ENCODE data around the gene ZYX.

DNA sequence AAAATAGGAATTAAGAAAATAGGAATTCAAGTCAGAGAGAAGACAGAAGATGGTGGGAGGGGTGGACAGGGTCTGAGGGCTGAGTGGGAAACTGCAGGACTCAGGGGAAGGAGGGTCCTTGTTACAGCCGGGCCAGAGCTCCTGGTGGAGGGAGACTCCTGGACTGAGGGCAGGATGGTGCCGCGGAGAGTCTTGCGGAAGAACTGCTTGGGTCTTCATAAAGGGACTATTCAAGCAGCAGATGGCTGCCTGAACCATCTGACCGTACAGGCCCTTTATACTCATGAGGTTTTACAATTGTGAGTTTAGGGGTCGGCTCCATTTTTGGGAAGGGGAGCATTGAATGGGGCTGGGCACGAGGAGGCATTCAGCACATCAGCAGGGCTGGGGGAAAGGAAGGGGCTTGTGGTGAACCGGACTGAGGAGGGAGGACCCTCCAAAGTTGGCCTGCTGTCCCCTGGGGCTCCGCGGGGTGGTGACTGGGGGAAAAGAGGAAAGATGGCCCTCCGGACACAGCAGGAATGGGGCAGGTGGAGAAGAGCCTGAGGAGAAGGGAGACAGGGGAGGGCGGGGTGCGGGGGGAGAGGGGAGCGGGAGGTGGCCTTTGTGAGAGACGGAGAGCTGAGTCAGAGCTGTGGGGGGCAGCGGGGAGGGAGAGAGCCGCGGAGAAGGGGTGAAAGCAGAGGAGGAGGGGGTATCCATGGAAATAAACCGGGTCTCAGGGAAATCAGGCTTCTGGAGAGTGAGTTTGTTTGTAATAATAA is 20.2 kb upstream of the ZYX start:
- no peak for TF ChIP-seq POLR2AphosphoS5 (IDR thresholded peaks at IDR 0.05)
- TF ChIP-seq, protein P1, sequence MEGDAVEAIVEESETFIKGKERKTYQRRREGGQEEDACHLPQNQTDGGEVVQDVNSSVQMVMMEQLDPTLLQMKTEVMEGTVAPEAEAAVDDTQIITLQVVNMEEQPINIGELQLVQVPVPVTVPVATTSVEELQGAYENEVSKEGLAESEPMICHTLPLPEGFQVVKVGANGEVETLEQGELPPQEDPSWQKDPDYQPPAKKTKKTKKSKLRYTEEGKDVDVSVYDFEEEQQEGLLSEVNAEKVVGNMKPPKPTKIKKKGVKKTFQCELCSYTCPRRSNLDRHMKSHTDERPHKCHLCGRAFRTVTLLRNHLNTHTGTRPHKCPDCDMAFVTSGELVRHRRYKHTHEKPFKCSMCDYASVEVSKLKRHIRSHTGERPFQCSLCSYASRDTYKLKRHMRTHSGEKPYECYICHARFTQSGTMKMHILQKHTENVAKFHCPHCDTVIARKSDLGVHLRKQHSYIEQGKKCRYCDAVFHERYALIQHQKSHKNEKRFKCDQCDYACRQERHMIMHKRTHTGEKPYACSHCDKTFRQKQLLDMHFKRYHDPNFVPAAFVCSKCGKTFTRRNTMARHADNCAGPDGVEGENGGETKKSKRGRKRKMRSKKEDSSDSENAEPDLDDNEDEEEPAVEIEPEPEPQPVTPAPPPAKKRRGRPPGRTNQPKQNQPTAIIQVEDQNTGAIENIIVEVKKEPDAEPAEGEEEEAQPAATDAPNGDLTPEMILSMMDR (IDR thresholded peaks at IDR 0.05), result no peak
- no peak for TF ChIP-seq POLR2A (IDR thresholded peaks at IDR 0.05)
- no peak for TF ChIP-seq EP300 (IDR thresholded peaks at IDR 0.05)
